Brain pericyte (primary cell): Measurements from ENCODE around the gene IFT172.

Experiments
- DNase-seq: peaks from one replicate; pipeline ENCODE4 v3.0.0-alpha.2; 2012; ENCODE audit warnings: low read depth, low spot score

IFT172 gene

GRCh38 chr2:27494944-27495554, 5.5 kb upstream of the IFT172 start, which contains the start of gene FNDC4:
Gene FNDC4 (minus strand): TSS chr2:27495200. CDS start chr2:27494679, 521 bp downstream.
- no peak for DNase-seq

- no peak for DNase-seq
These were observed 4.9 kb upstream of the IFT172 start for GRCh38 chr2:27494284-27494943.

GRCh38 chr2:27493948-27494283, 4.4 kb upstream of the IFT172 start:
- no peak for DNase-seq

GRCh38 chr2:27492557-27492956, 3.0 kb upstream of the IFT172 start:
- no peak for DNase-seq

- DNase-seq: no peak
These were observed 435 bp downstream of the IFT172 start for GRCh38 chr2:27489118-27489497.

GRCh38 chr2:27485496-27485895, 4.0 kb downstream of the IFT172 start:
- DNase-seq: no peak

- DNase-seq: no peak
These were observed 17.6 kb downstream of the IFT172 start for GRCh38 chr2:27471961-27472360.

GRCh38 chr2:27464443-27464842, 25.1 kb downstream of the IFT172 start:
- DNase-seq: no peak

GRCh38 chr2:27461118-27461517, 28.4 kb downstream of the IFT172 start:
- no peak for DNase-seq

- DNase-seq: no peak
These were observed 35.6 kb downstream of the IFT172 start for GRCh38 chr2:27453968-27454367.

GRCh38 chr2:27451095-27451494, 38.4 kb downstream of the IFT172 start:
- DNase-seq: no peak

- DNase-seq: no peak
These were observed 41.2 kb downstream of the IFT172 start for GRCh38 chr2:27448381-27448780.

GRCh38 chr2:27446057-27446456, 43.5 kb downstream of the IFT172 start:
- no peak for DNase-seq

GRCh38 chr2:27445615-27446014, 43.9 kb downstream of the IFT172 start:
- no peak for DNase-seq

- no peak for DNase-seq
These were observed 44.4 kb downstream of the IFT172 start for GRCh38 chr2:27445155-27445554.

- DNase-seq: no peak
These were observed 46.6 kb downstream of the IFT172 start for GRCh38 chr2:27442920-27443282.

- DNase-seq: no peak
These were observed 47.3 kb downstream of the IFT172 start, which contains the start of gene KRTCAP3 for GRCh38 chr2:27441958-27442919. Gene KRTCAP3 (plus strand): TSS chr2:27442381. CDS start chr2:27442413, 32 bp downstream.

- no peak for DNase-seq
These were observed 48.2 kb downstream of the IFT172 start for GRCh38 chr2:27441226-27441926.

- no peak for DNase-seq
These were observed 53.9 kb downstream of the IFT172 start for GRCh38 chr2:27435628-27436027.

- no peak for DNase-seq
These were observed 58.1 kb downstream of the IFT172 start for GRCh38 chr2:27431395-27431794.

- DNase-seq: peak; percentile 22
These were observed 60.5 kb downstream of the IFT172 start for GRCh38 chr2:27428978-27429541.
